Mesodermal cell (in vitro differentiated cells): ENCODE measurements around the gene TMEM266.

ENCODE experiments used
- H3K27ac ChIP-seq: 2 replicates; pipeline ENCODE4 v1.7.0; 2013; ENCODE audit warnings: mild to moderate bottlenecking, low read depth, low read length, moderate library complexity; ENCODE audit not compliant: severe bottlenecking
- H3K36me3 ChIP-seq: 2 replicates; pipeline ENCODE4 v1.7.1; 2013; ENCODE audit warnings: mild to moderate bottlenecking, low read length, moderate library complexity; ENCODE audit not compliant: control insufficient read depth, insufficient read depth
- H3K4me1 ChIP-seq: one replicate; pipeline ENCODE4 v1.7.1; 2013; ENCODE audit warnings: mild to moderate bottlenecking, low read length; ENCODE audit not compliant: insufficient read depth, control insufficient read depth, poor library complexity, severe bottlenecking
- H3K4me3 ChIP-seq: 2 replicates; pipeline ENCODE4 v1.7.0; 2013; ENCODE audit warnings: low read length, control low read depth, mild to moderate bottlenecking; ENCODE audit not compliant: insufficient read depth, poor library complexity, severe bottlenecking; ENCODE audit errors: extremely low read depth
- H3K9me3 ChIP-seq: 2 replicates; pipeline ENCODE4 v1.7.1; 2013; ENCODE audit warnings: mild to moderate bottlenecking, low read length, moderate library complexity; ENCODE audit not compliant: control insufficient read depth
- WGBS, 2 experiments: methylation state at CpG; one replicate each; pipeline ENCODE4 v1.1.5; 2013; ENCODE audit warnings: missing lambda C conversion rate in 2 of 2; ENCODE audit not compliant: insufficient coverage in 2 of 2; 5-methylcytosine and 5-hydroxymethylcytosine counted together

TMEM266 gene

DNA sequence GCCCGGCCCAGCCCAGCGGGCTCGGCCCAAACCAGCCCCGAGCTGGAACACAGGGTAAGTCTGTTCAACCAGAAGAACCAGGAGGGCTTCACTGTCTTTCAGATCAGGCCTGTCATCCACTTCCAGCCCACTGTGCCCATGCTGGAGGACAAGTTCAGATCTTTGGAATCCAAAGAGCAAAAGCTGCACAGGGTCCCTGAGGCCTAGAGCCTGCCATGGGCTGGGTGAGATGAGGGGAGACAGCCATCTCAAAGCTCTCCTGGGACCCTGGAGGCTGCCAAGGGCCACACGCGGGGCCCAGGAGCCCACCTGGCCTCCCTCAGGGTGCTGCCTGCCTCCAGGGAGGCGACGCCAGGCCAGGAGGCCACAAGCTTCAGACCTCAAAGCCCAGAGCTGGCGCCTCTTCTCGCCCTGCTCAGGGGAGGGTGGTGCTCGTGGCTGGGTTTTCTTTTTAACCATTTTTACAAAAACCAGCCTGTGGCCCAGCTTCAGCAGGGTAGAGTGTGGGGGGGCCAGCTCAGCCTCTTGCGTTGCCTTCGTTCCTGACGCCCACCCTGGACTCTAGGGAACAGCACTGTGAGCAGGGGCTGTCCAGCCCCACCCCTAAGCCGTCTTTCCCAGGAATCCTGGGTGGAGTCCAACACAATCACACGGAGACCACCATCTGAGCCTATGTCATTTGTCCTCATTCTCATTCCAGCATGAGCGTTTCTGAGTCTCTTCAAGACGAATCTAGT is 144.5 kb downstream of the TMEM266 start:
- Histone ChIP-seq H3K9me3 (no peaks in the 10 kb centered on the region), H3K36me3 (peaks cover 9% of the 10 kb centered on the region), H3K27ac (no peak overlapping the region), H3K4me1 (no peaks in the 10 kb centered on the region), H3K4me3 (no peak overlapping the region)
- 92 to 98% methylated on average over 11 to 15 of the region's 18 CpGs for WGBS, 2 experiments

DNA sequence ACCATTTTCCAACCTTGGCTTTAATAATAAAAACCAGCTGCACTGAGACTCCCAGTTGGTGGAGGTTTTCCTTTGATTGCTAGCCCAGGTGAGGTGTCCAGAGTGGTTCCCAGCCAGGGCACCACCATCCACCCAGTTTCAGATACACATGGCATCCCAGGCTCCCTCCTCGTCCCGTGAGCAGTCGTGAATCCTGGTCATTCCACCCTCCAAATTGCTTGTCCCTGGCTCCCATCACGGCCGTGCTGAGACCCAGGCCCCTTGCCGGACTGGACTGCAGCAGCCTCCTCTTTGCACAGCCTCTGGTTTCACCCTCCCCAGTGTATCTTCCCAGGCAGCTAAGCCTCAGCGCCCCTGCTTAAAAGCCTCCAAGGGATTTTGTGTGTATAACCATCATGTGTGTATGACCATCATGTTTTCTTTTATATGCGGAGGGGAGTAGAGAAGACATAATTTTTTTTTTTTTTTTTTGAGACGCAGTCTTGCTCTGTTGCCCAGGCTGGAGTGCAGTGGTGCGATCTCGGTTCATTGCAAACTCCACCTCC is 145.2 kb downstream of the TMEM266 start:
- Histone ChIP-seq H3K4me3 (no peak overlapping the region), H3K36me3 (peaks cover 15% of the 10 kb centered on the region), H3K27ac (no peak overlapping the region), H3K9me3 (no peaks in the 10 kb centered on the region), H3K4me1 (no peaks in the 10 kb centered on the region)
- 91 to 96% methylated on average over 5 to 8 of the region's 11 CpGs for whole genome bisulfite sequencing, 2 experiments

DNA sequence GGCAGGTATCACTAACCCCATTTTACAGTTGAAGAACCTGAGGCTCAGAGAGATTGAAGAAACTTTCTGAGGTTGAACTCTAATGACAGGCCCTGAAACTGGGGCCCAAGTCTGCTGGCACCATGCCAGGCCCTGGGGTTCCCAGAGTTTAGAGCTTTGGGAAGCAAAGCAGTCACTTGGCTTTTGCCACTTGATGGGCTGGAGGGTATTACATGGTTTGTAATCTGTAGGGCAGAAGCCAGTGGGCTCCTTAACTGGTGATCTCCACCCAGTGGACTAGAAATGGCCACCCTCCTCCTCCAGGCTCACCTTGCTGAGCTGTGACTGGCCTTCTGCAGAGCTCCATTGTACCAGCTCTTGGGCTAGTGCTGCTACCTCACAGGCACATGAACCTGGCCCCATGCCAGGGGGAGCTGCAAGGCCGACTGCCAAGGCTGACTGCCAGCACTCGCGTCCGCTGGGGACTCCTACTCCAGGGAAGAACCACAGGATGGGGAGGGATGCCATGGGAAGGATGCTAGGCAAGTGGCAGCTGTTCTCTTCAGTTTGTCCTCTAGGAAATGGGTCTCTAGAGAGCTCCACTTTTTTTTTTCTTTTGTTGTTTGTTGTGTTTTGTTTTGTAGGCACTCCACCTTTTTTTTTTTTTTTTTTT is 146.7 kb downstream of the TMEM266 start:
- Histone ChIP-seq H3K36me3 (peaks cover 29% of the 10 kb centered on the region), H3K9me3 (no peaks in the 10 kb centered on the region)
- 94% methylated on average over 4 of the region's 4 CpGs; no CpG with 5 or more reads in 1 of the 2 experiments for WGBS, 2 experiments

DNA sequence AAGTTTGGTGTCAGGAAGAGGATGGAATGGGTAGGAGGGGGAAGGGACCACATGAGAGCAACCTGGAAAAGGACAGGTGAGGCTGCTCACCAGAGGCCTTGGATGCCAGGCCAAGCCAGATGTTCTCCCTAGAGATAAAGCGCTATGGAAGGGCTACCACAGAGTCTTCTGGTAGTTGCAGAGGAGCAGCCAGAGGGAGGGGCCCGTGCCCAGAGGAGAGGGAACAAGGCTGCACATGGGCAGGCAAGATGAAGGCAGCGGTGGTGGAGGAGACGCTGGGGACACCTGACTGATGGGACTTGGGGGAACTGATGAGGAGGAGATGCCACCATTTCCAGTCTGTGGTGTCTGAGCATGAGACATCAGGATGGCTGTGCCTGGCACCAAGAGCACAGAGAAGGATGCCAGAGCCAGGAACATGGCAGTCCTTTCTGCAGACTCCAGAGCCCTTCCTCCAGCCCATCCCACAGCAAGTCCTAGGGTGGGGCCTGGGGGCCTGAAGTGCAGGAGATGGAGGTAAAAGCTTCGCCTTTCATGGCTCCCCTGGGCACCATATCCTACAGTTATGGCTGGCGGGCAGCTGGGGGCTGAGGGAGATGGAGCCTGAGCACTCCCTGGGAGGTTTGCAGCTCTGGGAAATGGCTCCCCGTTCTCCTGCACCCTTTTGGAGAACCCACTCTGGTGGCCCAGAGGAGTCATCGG is 148.4 kb downstream of the TMEM266 start:
- WGBS, 2 experiments = 91 to 98% methylated on average over 7 to 8 of the region's 8 CpGs
- Histone ChIP-seq H3K4me1 (no peaks in the 10 kb centered on the region), H3K36me3 (peaks cover 42% of the 10 kb centered on the region), H3K9me3 (no peaks in the 10 kb centered on the region), H3K27ac (no peak overlapping the region), H3K4me3 (no peak overlapping the region)

More for the DNA sequence above, 146.7 kb downstream of the TMEM266 start:
- no peaks in the 10 kb centered on the region for H3K4me1 ChIP-seq
- no peak overlapping the region for H3K4me3 ChIP-seq
- H3K27ac ChIP-seq = no peak overlapping the region

DNA sequence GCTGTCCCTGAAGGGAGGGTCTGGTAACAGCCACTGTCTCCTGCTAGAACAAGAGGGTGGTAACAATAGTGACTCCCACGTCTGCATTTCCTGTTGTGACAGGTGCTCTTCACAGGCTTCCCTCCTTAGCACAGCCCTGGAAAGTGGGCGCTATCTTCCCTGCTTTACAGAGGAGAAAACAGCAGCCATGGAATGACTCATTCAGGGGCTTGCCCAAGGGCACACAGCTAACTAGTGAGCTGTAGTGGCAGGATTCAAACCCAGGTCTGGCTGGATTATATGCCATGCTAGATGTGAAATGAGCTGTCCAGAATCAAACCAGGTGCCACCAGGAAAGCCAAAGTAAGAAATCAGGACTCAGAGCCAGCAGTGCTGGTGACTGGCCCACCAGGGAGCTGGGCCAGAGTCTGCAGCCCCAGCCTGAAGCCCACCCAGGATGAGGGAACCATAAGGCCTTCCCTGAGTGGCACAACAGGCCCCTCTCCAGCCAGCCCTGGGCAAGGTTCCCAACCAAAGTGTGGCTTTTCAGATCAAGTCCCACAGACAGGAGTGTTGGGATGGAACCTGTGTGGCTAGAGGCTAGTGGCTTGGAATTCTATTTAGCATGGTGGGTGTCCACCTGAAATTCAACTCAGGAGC is 149.1 kb downstream of the TMEM266 start:
- H3K4me1 ChIP-seq = no peaks in the 10 kb centered on the region
- 100% methylated on average over 1 of the region's 2 CpGs for WGBS, 2 experiments
- no peaks in the 10 kb centered on the region for H3K9me3 ChIP-seq
- H3K4me3 ChIP-seq = no peak overlapping the region
- no peak overlapping the region for H3K27ac ChIP-seq
- peaks cover 47% of the 10 kb centered on the region for H3K36me3 ChIP-seq

DNA sequence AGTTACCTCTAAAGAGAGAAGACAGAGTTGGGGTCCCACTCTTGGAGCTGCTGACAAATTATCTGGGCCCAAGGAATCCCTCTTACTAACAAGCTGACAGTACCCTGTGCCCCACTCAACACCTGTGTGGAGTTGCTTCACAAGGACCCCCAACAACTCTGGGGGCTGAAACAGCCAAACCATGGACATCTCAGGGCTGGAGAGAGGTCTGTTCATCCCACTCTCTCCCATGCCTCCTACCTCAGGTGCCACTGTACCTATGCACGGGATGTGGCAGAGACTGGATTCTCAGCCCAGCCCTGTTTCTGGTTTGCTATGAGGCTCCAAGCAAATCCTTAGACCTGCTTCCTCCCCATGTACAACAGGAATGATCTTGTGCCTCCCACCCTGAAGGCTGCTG is 149.7 kb downstream of the TMEM266 start:
- 90% methylated on average over 1 of the region's 1 CpG for whole genome bisulfite sequencing, 2 experiments
- Histone ChIP-seq H3K36me3 (peaks cover 53% of the 10 kb centered on the region), H3K9me3 (no peaks in the 10 kb centered on the region), H3K27ac (no peak overlapping the region), H3K4me3 (no peak overlapping the region), H3K4me1 (no peaks in the 10 kb centered on the region)

DNA sequence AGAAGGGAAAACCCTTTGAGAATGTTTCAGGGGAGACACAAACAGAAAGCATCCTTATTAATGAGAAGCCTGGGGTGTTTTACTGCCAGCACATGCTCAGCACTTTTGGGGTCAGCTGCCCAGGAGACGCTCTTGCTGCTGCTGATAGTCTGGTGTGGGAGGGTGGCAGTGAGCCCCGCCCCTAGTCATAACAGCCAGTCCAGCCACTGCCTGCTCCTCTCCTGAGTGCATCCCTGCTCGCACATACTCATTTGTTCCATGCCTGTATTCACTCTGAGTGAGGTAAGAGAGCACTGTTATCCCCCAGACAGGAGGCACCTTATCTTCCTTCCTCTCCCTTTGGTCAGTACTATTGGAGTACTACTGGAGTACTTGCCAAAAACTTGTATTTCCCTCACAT is 150.2 kb downstream of the TMEM266 start:
- peaks cover 57% of the 10 kb centered on the region for H3K36me3 ChIP-seq
- H3K27ac ChIP-seq = no peak overlapping the region
- WGBS, 2 experiments = 93 to 94% methylated on average over 2 to 3 of the region's 3 CpGs
- no peak overlapping the region for H3K4me3 ChIP-seq
- H3K4me1 ChIP-seq = no peaks in the 10 kb centered on the region
- H3K9me3 ChIP-seq = no peaks in the 10 kb centered on the region

DNA sequence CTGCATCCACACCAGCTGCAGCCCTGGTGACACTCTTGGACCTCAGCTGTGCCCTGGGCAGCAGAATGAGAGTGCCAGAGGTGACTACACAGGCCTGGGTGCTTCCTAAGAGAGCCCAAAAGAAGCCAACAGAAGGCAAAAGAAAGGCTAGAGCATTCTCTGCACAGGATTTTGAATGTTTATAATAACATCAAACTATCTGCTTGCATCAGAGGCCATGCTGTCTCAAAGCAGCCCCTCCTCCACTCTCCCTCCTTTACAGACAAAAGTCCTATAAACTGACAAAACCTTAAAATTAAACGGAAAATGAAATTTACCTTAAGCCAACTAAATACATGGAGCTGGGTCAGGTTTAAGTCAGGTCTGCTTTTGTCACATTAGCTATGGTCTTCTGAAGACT is 155.8 kb downstream of the TMEM266 start:
- WGBS, 2 experiments = no CpG with 5 or more reads among the region's 1 CpG
- no peaks in the 10 kb centered on the region for H3K4me1 ChIP-seq
- peaks cover 56% of the 10 kb centered on the region for H3K36me3 ChIP-seq
- no peak overlapping the region for H3K27ac ChIP-seq
- no peak overlapping the region for H3K4me3 ChIP-seq
- H3K9me3 ChIP-seq = no peaks in the 10 kb centered on the region

DNA sequence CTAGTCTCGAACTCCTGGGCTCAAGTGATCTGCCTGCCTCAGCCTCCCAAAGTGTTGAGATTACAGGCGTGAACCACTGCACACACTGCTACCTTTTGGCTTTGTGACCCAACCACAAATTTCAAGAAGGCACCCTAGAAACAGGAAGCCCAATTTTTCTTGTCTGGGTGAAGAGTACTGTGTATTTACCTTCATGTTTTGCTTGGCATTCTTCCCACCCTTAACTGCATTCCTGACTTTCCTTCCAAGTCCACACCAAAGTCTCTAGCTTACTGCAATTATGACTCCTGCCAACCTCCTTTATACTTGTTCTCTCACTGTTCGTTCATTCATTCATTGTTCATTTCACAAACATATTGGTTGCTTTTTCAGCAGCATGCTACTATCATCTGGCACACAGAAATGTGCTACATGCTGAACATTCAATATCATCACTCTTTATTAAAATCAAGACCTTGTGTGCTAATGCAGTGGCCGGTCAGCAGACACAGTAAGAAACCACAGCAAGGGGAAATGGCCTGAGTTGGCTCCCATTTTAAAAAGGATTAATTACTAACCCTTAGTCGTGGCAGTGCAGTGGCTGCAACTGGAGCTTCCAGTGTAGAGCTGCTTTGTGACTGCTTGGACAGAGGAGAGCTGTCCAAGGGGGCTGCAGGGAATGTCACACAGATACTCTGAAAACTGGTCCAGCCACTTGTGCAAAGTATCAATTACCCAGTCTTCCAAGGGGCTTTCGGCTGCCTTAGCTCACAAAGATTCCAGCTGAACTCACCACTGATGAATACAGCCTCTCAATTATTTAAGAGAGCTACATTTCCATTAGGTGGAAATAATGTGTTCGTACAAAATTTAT is 157.5 kb downstream of the TMEM266 start:
- no peaks in the 10 kb centered on the region for H3K9me3 ChIP-seq
- H3K36me3 ChIP-seq = peaks cover 41% of the 10 kb centered on the region
- no peak overlapping the region for H3K27ac ChIP-seq
- no peak overlapping the region for H3K4me3 ChIP-seq
- WGBS, 2 experiments = 88 to 94% methylated on average over 4 to 5 of the region's 7 CpGs
- H3K4me1 ChIP-seq = no peaks in the 10 kb centered on the region

DNA sequence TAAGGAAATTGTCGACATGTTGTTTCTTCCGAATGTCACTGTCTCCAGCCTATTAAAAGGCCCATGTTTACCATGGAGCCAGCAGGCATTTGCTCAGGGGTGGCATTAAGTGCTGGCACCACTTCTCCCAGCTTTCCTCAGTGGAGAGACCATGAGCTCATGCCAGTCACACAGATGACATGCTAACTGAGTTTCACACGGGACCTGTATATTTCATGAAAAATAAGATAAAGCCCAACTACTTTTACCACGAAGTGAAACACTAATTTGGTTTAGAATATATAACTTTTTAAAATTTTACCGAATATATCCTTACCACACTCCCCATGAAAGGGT is 158.1 kb downstream of the TMEM266 start:
- 94 to 95% methylated on average over 2 of the region's 5 CpGs for WGBS, 2 experiments
- peaks cover 41% of the 10 kb centered on the region for H3K36me3 ChIP-seq
- no peak overlapping the region for H3K27ac ChIP-seq
- no peak overlapping the region for H3K4me3 ChIP-seq
- no peaks in the 10 kb centered on the region for H3K9me3 ChIP-seq
- no peaks in the 10 kb centered on the region for H3K4me1 ChIP-seq
